Inferior parietal cortex (tissue), 1 donor: ENCODE data around the gene VAV2.

Experiments
- DNase-seq: peaks from one replicate; pipeline ENCODE4 v3.0.0-alpha.2; 2016; ENCODE audit errors: extremely low spot score

VAV2 gene

GRCh38 chr9:133980864-133981588 lies 11.1 kb downstream of the VAV2 start:
- DNase-seq, result no peak

GRCh38 chr9:133979921-133980863 lies 11.9 kb downstream of the VAV2 start:
- no peak for DNase-seq

DNA sequence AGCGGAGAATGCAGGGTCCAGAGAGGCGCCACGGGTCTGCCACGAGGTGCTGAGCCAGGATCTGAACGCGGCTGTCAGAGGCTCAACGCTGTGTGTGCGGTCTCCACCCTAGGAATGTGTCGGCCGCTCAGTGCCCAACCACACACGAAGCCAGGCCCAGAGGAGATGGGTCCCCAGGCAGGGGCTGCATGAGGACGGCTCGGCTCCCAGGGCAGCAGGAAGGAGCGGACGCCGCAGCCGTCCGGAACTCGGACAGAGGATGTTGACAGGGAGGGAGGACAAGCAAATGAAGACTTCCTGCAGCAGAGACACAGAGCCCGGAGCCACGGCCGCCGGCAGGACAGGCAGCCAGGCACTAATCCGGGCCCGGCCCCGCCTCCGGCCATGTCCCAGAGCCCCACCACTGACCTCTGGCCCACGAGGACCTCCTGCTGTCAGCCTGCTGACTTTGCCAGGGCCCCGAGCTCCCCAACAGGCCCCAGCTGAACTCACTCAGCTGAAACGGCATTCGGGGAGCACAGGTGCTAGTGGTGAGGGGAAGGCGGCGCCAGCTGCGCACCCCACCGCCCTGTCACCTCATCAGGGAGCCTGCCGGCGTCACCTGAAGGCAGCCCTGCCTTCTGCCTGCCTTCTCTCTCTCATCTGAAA lies 12.7 kb downstream of the VAV2 start:
- DNase-seq, result no peak

DNA sequence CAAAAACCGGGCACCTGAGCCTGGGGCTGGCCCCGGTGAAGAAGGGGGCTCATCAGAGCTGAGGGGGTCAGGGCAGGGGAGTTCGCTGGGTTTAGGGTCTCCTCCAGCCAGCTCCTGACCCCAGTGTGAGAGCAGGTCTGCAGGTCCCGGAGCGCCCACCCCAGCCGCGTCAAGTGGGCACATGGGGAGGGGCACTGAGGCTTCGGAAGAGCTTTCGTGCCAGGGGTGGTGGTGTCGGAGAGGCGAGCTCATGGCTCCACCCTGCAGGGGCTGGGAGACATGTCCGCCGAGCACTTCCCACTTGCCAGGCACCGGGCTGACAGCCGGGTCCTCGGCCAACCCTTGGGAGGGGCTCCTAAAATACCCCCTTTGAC lies 13.2 kb downstream of the VAV2 start:
- DNase-seq, result no peak

DNA sequence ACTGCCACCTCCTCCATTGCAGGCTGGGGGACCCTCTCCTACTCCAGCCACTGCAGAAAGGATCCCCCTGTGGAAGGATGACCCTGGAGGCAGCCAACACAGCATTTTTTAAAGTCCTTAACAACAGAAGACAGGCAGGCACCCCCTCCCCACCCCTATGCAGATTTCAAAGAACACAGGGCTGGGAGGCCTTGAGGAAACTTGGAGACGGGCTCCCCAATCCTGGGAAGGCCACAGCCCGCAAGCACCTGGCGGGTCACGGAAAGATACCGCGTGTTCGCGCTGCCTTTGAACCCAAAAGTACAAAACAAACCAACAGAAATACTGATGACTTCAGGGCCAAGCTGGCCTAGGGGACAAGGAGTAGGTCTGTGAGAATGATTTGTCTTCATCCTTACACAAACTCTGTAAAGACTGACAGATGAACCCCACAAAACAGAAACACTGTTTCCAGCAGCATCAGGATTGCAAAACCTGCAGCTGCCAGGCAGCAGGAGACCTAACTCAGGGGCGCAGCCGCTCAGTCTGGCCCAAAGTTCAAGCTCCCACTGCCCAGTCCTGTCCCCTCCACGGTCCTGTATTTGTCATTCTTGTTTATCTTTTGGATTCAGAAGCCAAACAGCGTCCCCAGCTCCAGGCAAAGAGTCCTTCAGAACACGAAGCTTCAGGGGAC lies 13.8 kb downstream of the VAV2 start:
- no peak for DNase-seq

DNA sequence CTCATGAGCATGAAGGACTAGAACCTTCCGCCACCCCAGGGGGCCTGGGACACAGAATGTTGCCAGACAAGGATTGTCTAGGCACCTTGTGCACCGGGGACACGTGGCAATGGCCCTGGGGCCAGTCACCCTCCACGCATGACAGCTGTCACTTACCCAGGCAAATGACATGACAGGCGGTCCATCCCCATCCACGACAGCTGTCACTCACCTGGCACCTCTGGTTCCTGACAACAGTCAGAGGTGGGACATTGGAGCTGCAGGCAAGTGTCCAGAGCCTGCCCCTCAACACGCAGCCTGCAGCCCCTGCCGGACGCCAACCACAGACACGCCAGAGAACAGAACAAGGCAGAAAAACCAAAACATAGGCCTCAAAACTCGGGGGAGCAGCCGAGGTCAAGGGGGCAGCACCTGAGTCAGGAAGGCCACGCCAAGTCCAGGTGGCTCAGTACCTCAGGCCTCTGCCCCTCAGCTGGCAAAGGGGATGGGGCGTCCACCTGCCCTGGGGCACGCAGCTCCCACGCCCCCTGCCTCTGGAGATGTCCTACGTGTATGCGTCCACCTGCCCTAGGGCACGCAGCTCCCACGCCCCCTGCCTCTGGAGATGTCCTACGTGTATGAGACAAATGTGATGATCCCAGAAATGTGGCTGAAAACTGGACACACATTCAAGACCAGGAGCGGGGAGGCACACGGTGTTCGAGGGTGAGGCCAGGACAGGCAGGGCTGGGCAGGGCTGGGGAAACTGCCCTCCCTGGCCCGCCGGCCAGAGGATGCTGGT lies 14.5 kb downstream of the VAV2 start:
- no peak for DNase-seq

DNA sequence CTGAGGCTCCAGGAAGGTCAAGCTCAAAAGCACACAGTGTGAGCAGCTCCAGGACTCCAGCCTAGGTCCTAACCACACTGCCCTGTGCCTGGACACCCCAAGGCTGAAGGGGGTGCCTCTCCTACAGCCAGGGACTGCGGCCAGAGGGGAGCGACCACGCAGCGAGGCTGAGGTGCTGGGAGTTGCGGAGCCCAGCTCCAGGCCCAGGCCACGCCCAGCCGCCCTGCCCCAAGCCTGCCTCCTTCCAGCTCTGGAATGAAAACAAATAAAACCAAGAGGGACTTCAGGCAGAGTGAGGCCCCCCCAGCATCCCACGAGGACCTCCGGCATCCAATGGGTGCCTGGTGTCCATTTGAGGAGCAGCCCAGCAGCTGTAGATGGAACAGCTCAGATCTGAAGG lies 15.2 kb downstream of the VAV2 start:
- no peak for DNase-seq

- no peak for DNase-seq
These were observed 15.8 kb downstream of the VAV2 start for GRCh38 chr9:133976191-133976861.

GRCh38 chr9:133975511-133975910 lies 16.6 kb downstream of the VAV2 start:
- DNase-seq, result no peak

DNA sequence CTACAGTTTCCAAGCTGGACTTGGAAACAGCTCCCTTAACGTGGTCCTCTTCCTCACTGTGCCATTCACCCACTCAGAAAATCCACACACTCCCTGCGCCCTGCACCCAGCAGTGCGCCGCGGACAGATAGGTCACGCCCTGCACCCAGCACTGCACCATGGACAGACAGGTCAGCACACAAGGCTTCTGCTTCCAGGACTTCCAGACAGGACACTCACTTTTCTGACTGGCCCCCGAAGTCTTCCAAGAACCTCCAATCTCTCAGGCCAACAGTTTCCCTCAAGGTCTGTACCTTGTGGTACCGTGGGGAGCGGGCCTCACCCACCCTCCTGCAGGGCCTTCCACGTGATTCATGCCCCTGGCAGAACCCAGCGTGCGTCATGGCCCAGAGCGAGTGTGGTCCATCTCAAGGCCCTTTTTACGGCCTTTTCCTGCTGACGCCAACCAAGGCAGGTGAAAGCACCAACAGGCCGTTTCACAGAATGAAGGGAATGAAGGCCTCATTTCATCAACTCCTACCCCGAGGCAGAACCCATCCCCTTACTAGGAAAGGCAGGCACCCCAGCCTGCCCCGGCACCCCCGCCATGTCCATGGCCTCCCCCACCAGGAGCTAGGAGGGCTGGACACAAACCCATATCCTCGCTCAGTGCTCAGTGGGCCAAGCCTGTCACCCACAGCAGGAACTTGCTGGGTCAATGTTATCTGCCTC lies 17.3 kb downstream of the VAV2 start:
- DNase-seq, result no peak

DNA sequence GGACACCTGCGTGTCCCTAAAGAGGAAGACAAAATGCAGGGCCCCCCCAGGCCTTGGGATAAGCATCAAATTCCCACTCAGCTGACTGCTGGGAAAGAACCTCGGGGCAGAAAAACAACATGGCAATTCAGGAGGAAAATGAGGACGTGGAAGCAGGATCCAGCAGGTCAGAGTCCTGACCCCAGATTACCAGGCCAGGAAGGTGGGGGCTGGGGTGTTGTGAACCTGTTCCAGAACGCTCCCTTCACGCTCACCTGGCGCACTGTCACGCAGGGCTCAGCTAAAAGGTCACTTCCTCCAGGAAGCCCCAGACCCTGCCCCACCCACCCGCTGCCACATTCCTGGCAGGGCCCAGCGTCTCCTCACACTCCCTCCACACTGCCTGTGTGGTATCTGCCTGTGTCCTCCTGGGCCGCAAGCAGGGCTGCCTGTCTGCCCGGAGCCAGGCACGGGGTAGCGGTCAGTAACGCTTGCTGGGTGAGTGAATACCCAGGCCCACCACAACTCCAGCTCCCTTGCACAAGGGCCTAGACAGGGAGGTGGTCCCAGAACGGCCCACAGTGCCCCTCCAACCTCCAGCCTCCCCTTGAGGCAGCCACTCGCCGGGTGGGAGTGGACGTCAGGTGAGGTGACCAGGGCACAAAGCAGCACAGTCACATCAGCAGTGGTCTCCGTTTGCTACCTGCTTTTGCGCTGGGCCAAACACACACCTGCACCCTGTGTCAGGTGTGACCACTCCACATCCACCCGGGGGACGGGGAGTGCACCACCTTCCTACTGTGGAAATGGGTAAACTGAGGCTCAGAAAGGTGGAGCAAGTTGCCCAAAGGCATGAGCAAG lies 18.1 kb downstream of the VAV2 start:
- DNase-seq, result no peak

DNA sequence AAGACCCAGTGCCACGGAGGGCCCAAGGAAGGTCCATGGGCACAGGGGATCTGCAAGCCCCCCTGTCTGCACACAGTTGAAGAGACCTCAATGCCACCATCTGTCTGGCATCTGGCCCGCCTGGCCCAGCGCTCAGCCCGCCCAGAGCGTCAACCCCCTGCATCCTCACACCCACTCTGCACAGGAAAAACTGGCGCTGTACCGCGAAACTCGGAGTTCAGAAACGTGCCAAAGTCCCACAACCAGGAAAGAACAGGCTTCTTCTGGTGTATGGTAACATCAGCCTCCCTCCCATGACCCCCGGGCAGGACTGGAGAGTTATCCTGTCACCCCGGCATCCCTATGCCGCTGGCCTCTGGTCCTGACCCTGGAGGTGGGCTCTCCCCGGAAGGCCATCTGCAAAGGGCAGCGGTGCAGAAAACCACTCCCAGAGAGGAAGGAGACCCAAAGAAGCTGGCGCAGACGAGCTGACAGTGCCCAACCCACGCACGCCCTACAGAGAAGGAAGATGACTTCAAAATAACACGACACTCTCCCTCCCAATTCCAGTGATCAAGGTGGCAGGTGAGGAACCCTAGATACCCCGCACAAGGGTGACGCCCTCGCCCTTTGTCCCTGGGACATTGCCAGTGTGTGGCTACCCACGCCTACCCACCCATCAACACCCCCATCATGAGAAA lies 18.9 kb downstream of the VAV2 start:
- DNase-seq, result no peak

DNA sequence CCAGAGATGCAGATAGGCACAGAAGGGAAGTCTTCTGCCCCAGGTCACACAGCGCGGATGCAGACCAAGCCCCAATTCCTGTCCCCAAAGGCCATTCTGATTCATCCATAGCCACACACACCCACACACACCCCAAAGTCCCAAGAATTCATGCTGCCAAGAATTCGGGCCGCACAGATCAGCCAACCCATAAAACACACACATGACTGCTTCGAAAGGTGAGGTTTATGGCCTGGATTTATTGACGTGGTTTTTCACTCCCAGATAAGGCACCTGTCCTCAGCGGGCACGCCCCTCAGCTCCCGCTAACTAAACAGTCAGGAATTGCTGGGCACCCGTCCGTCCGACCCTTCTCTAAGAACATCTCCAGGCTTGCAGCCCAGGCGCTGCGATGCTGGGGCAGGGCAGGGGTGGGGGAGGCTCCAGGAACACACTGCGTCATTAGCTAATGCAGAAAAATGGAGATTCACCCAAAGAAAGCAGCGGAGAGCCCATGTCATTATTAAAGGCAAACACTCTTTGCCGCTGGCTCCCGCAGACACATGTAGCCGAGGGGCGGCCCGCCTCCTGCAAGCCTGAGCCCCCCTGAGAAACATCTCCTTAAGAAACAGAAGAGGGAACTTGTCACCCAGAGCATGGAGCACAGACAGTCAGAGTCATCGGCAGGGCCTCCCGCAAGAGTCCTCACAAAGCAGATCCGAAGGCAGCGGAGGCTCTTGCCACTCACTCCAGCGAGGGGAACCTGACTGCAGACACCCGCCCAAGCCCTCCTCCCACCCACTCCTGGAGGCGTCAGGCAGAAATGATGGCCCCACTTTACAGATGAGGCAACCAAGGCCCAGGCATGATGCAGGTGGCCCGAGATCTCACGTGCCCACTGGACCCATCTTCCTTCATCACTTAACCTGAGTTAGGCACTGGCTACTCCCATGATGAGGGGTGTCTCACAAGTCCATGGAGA lies 19.9 kb downstream of the VAV2 start:
- DNase-seq, result no peak

GRCh38 chr9:133971121-133971951 lies 20.8 kb downstream of the VAV2 start:
- no peak for DNase-seq

- DNase-seq, result no peak
These were observed 21.5 kb downstream of the VAV2 start for GRCh38 chr9:133970581-133971058.
